ENCODE measurements around the gene PRR18. TPM values are rescaled to one million over a fixed set of nuclear protein-coding genes. Genes with fewer than 3 reads are reported as not detected.

PRR18 gene
- total and polyA plus RNA-seq, 2 of the 13 experiments (the other 11 are each of a cell fraction or from before 2014, with no cell fraction given), result 0.04 TPM

DNA sequence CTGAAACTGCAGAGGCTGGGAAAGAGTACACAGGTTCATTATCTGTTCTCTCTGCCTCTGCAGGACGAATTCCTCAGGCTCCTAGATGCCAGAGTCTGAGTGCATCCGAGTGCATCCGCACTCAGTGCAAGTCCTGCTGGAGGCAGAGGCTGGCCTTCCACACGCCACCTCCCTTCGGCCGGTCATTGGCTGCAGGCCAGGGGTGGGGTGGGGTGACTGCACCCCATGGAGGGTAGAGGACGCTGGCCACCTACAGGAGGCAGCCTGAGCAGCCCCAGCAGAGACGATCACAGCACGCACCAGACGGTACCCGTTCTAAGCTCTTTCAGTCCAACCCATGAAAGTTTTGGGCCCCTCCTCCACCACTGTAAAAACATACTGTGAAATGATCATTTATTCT lies 22.4 kb upstream of the PRR18 start (continued):
- TF ChIP-seq ZNF616 (CRISPR knock-in tag; IDR thresholded peaks at IDR 0.05; ENCODE audit: low read depth), result no peak
- TF ChIP-seq GTF2F1 (IDR thresholded peaks at IDR 0.05; ENCODE audit: low read length), result no peak
- no peak for TF ChIP-seq ZNF432 (CRISPR knock-in tag; IDR thresholded peaks at IDR 0.05; ENCODE audit: borderline replicate concordance)
- TF ChIP-seq ZNF879 (CRISPR knock-in tag; IDR thresholded peaks at IDR 0.05), result no peak
- TF ChIP-seq, protein P1, sequence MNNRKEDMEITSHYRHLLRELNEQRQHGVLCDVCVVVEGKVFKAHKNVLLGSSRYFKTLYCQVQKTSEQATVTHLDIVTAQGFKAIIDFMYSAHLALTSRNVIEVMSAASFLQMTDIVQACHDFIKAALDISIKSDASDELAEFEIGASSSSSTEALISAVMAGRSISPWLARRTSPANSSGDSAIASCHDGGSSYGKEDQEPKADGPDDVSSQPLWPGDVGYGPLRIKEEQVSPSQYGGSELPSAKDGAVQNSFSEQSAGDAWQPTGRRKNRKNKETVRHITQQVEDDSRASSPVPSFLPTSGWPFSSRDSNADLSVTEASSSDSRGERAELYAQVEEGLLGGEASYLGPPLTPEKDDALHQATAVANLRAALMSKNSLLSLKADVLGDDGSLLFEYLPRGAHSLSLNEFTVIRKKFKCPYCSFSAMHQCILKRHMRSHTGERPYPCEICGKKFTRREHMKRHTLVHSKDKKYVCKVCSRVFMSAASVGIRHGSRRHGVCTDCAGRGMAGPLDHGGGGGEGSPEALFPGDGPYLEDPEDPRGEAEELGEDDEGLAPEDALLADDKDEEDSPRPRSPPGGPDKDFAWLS (CRISPR knock-in tag; IDR thresholded peaks at IDR 0.05; ENCODE audit: borderline replicate concordance), result no peak
- TF ChIP-seq ZNF451 (CRISPR knock-in tag; IDR thresholded peaks at IDR 0.05), result no peak
- TF ChIP-seq UBTF (CRISPR knock-in tag; IDR thresholded peaks at IDR 0.05), result peak; percentile 77
- no peak for TF ChIP-seq ZHX2 (IDR thresholded peaks at IDR 0.05; ENCODE audit: low read depth)
- TF ChIP-seq ZHX2 (CRISPR knock-in tag; IDR thresholded peaks at IDR 0.05; ENCODE audit: borderline replicate concordance), result no peak
- TF ChIP-seq ZNF83 (CRISPR knock-in tag; IDR thresholded peaks at IDR 0.05; ENCODE audit: borderline replicate concordance), result no peak
- TF ChIP-seq, protein P2, sequence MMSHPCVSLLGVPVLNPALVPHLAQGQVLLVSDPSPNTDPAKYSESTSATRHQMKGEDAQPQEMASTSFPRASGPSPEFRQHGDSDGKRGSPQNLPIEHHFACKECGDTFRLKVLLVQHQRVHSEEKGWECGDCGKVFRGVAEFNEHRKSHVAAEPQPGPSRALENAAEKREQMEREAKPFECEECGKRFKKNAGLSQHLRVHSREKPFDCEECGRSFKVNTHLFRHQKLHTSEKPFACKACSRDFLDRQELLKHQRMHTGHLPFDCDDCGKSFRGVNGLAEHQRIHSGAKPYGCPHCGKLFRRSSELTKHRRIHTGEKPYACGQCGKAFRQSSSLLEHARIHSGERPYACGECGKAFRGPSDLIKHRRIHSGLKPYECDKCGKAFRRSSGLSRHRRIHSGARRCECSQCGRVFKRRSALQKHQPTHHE (CRISPR knock-in tag; IDR thresholded peaks at IDR 0.05; ENCODE audit: borderline replicate concordance), result no peak
- no peak for TF ChIP-seq ZNF557 (CRISPR knock-in tag; IDR thresholded peaks at IDR 0.05)
- TF ChIP-seq KDM6A (CRISPR knock-in tag; IDR thresholded peaks at IDR 0.05; ENCODE audit: low read depth), result no peak
- TF ChIP-seq, protein P3, sequence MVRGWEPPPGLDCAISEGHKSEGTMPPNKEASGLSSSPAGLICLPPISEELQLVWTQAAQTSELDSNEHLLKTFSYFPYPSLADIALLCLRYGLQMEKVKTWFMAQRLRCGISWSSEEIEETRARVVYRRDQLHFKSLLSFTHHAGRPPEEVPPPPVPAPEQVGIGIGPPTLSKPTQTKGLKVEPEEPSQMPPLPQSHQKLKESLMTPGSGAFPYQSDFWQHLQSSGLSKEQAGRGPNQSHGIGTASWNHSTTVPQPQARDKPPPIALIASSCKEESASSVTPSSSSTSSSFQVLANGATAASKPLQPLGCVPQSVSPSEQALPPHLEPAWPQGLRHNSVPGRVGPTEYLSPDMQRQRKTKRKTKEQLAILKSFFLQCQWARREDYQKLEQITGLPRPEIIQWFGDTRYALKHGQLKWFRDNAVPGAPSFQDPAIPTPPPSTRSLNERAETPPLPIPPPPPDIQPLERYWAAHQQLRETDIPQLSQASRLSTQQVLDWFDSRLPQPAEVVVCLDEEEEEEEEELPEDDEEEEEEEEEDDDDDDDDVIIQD (CRISPR knock-in tag; IDR thresholded peaks at IDR 0.05; ENCODE audit: low read depth), result peak; percentile 94
- TF ChIP-seq PHF21A (CRISPR knock-in tag; IDR thresholded peaks at IDR 0.05), result peak; percentile 39; the same call in 1 of the 2 replicates
- TF ChIP-seq, protein P4, sequence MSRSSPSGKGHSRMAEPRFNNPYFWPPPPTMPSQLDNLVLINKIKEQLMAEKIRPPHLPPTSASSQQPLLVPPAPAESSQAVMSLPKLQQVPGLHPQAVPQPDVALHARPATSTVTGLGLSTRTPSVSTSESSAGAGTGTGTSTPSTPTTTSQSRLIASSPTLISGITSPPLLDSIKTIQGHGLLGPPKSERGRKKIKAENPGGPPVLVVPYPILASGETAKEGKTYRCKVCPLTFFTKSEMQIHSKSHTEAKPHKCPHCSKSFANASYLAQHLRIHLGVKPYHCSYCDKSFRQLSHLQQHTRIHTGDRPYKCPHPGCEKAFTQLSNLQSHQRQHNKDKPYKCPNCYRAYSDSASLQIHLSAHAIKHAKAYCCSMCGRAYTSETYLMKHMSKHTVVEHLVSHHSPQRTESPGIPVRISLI (CRISPR knock-in tag; IDR thresholded peaks at IDR 0.05; ENCODE audit: borderline replicate concordance), result no peak

Measured in HepG2 (cell line).